ENCODE results near the gene PTER.

The PTER gene

DNA sequence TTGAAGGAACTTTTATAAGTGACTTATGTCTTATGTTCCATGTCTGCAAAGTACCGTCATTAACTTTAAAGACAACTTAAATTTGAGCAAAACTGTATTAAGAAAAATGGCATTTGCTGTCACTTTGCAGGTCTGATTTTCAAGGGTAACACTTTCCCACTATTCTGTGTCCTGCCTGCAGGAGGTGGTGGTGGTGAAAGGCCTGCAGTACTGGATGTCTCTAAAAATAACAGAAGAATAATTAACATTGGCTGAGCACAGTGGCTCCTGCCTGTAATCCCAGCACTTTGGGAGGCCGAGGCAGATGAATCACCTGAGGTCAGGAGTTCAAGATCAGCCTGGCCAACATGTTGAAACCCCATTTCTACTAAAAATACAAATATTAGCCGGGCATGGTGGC lies 13.2 kb upstream of the PTER start:
- no peak for DNase-seq (ENCODE audit: low read depth)
- in situ Hi-C loops (cut with HindIII; ENCODE audit: low sequenced_read_pairs): no loop called here
- TF ChIP-seq, protein P1, sequence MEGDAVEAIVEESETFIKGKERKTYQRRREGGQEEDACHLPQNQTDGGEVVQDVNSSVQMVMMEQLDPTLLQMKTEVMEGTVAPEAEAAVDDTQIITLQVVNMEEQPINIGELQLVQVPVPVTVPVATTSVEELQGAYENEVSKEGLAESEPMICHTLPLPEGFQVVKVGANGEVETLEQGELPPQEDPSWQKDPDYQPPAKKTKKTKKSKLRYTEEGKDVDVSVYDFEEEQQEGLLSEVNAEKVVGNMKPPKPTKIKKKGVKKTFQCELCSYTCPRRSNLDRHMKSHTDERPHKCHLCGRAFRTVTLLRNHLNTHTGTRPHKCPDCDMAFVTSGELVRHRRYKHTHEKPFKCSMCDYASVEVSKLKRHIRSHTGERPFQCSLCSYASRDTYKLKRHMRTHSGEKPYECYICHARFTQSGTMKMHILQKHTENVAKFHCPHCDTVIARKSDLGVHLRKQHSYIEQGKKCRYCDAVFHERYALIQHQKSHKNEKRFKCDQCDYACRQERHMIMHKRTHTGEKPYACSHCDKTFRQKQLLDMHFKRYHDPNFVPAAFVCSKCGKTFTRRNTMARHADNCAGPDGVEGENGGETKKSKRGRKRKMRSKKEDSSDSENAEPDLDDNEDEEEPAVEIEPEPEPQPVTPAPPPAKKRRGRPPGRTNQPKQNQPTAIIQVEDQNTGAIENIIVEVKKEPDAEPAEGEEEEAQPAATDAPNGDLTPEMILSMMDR (IDR thresholded peaks at IDR 0.05; ENCODE audit: low read depth, low read length, missing control alignments): no peak
- H3K4me3 ChIP-seq (ENCODE audit: low read depth, low read length): no peak overlapping the region

DNA sequence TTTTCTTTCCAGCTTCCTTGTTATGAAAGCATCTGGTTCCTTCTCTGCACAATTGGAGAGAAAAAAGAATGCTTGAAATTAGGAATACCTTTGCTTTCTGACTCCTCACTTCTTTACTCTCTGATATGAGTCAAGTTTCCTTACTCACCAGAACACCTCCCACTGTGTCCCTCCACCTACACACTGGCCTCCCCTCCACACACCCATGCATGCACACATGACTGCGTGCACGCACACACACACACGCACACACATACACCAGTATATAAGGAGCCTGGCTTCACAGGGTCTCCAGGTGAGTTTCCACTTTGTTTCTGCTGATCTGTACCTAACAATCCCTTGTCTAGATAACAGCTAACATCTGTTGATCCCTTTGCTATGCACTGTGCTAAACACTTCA lies 11.4 kb upstream of the PTER start:
- no peak overlapping the region for H3K4me3 ChIP-seq (ENCODE audit: low read depth, low read length)
- in situ Hi-C loops (cut with HindIII; ENCODE audit: low sequenced_read_pairs): no loop called here
- TF ChIP-seq, protein P1 (IDR thresholded peaks at IDR 0.05; ENCODE audit: low read depth, low read length, missing control alignments): no peak
- no peak for DNase-seq (ENCODE audit: low read depth)

DNA sequence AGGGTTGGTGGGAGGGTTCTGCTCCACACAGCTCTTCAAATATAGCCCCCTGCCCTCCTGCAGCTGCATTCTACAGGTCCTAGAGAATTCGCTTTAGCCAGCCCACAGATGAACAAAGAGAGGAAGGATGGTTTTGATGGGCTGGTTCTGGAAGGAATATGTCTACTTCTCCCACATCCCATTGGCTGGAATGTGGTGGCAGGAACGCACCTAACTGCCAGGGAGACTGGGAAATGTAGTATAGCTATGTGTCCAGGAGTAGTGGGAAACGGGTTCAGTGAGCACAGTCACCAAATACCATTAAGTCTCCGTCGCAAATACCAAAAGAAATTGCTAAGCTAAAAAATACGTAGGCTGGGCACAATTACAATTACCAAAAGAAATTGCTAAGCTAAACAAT lies 7.3 kb upstream of the PTER start:
- in situ Hi-C loops (cut with HindIII; ENCODE audit: low sequenced_read_pairs): no loop called here
- TF ChIP-seq, protein P1 (IDR thresholded peaks at IDR 0.05; ENCODE audit: low read depth, low read length, missing control alignments): no peak
- H3K4me3 ChIP-seq (ENCODE audit: low read depth, low read length): no peak overlapping the region
- no peak for DNase-seq (ENCODE audit: low read depth)

DNA sequence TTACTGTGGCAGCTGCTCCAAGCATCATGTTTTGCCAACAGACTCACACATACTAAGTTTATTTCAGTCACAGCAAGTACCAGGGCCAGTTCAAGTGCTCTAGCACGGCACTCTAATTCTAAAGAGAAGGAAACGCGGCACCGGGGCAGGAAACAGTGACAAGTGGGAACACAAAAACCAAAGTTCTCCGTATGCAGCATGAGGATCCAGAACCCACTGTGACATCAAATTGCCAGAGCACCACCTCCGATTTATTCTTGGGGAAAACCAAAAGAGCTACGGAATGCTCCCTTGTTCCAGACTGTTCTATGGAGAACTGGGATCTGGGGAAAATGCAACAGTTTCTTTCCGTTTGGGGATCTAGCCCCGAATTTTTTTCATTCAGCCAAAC lies 448 bp upstream of the PTER start:
- TF ChIP-seq, protein P1 (IDR thresholded peaks at IDR 0.05; ENCODE audit: low read depth, low read length, missing control alignments): no peak
- peak overlapping the region; percentile 49 for H3K4me3 ChIP-seq (ENCODE audit: low read depth, low read length)
- DNase-seq (ENCODE audit: low read depth): no peak
- in situ Hi-C loops (cut with HindIII; ENCODE audit: low sequenced_read_pairs): no loop called here

DNA sequence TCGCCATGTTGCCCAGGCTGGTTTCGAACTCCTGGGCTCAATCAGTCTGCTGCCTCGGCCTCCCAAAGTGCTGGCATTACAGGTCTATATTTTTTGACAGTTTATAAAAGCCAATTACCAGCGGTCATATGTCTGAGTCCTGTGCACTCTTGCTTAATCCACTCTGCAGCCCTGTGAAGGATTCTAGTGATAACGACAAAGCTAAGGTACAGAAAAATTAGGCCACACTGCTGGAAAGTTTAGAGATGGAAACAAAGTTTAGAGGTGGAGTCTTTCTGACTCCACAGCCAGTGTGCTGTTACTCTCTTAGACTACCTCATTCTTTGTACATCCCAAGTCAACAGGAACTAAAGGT lies 707 bp downstream of the PTER start:
- in situ Hi-C loops (cut with HindIII; ENCODE audit: low sequenced_read_pairs): no loop called here
- H3K4me3 ChIP-seq (ENCODE audit: low read depth, low read length): peak overlapping the region; percentile 49
- TF ChIP-seq, protein P1 (IDR thresholded peaks at IDR 0.05; ENCODE audit: low read depth, low read length, missing control alignments): no peak
- no peak for DNase-seq (ENCODE audit: low read depth)

DNA sequence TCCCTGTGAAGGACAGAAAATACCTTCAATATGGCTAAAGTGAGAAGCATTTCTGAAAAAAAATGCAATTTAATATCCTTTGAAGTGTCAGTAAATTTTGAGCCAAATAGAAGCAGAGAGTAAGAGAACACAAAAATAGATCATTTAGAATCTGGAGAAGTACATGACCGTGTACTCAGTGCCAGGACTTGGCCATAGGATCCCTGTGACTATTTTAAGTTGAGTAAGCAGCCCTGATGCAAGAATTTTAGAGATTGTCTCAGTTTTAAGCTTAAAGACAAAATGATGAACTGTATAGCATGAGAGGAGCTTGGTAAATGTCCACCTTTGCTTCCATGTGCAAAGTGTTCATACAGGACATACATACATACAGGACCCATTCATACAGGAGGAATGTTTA lies 2.5 kb downstream of the PTER start:
- in situ Hi-C loops (cut with HindIII; ENCODE audit: low sequenced_read_pairs): no loop called here

More for the DNA sequence above, 2.5 kb downstream of the PTER start:
- no peak overlapping the region for H3K4me3 ChIP-seq (ENCODE audit: low read depth, low read length)
- no peak for DNase-seq (ENCODE audit: low read depth)
- TF ChIP-seq, protein P1 (IDR thresholded peaks at IDR 0.05; ENCODE audit: low read depth, low read length, missing control alignments): no peak
